SK-N-DZ (cell line): ENCODE results near the gene PIAS1.
"Not testable (repeated sequence)": the region's sequence is repeated elsewhere in the genome, so short reads cannot be mapped to it uniquely, and the experiment has no call there.

Experiments used
- DNase-seq: peaks from one replicate; pipeline ENCODE4 v3.0.0-alpha.2; 2015; ENCODE audit warnings: low spot score

The PIAS1 gene

GRCh38 chr15:68183616-68184315, 129.7 kb downstream of the PIAS1 start:
- DNase-seq = no peak

GRCh38 chr15:68184616-68185480, 130.7 kb downstream of the PIAS1 start:
- DNase-seq = no peak

- no peak for DNase-seq
Measured at GRCh38 chr15:68186671-68187397, 132.7 kb downstream of the PIAS1 start.

GRCh38 chr15:68187559-68187958, 133.4 kb downstream of the PIAS1 start:
- no peak for DNase-seq

- no peak for DNase-seq
Measured at GRCh38 chr15:68188647-68189046, 134.5 kb downstream of the PIAS1 start.

GRCh38 chr15:68190048-68190447, 135.9 kb downstream of the PIAS1 start:
- DNase-seq = no peak

GRCh38 chr15:68191555-68191954, 137.4 kb downstream of the PIAS1 start:
- DNase-seq = no peak

GRCh38 chr15:68192117-68192516, 138.0 kb downstream of the PIAS1 start:
- DNase-seq = no peak

GRCh38 chr15:68192804-68193486, 138.8 kb downstream of the PIAS1 start:
- no peak for DNase-seq

GRCh38 chr15:68195336-68196112, 141.4 kb downstream of the PIAS1 start:
- DNase-seq = no peak

GRCh38 chr15:68196445-68197169, 142.5 kb downstream of the PIAS1 start:
- DNase-seq = no peak

- no peak for DNase-seq
Measured at GRCh38 chr15:68197170-68197492, 143.0 kb downstream of the PIAS1 start.

GRCh38 chr15:68197661-68198437, 143.7 kb downstream of the PIAS1 start:
- no peak for DNase-seq

- no peak for DNase-seq
Measured at GRCh38 chr15:68199340-68199739, 145.2 kb downstream of the PIAS1 start.

- DNase-seq = peak; percentile 35
Measured at GRCh38 chr15:68200016-68200861, 146.1 kb downstream of the PIAS1 start.

- DNase-seq = no peak
Measured at GRCh38 chr15:68201153-68201878, 147.2 kb downstream of the PIAS1 start.

GRCh38 chr15:68201879-68202261, 147.8 kb downstream of the PIAS1 start:
- no peak for DNase-seq

- not testable (repeated sequence) for DNase-seq
Measured at GRCh38 chr15:68202994-68203393, 148.9 kb downstream of the PIAS1 start.
